Ecto neural progenitor cell (in vitro differentiated cells): ENCODE results near the gene NDFIP2.

Experiments used
- DNase-seq: peaks from one replicate; pipeline ENCODE4 v3.0.0-alpha.2; 2018; ENCODE audit warnings: low spot score

NDFIP2 gene

GRCh38 chr13:79480954-79481684 lies at the start of gene NDFIP2:
TSS of gene NDFIP2 (plus strand) at chr13:79481155. CDS start at chr13:79481204, 49 bp downstream.
- peak; percentile 92 for DNase-seq

GRCh38 chr13:79432086-79432485 lies 48.9 kb upstream of the NDFIP2 start:
- no peak for DNase-seq

GRCh38 chr13:79432992-79433391 lies 48.0 kb upstream of the NDFIP2 start:
- DNase-seq: no peak

GRCh38 chr13:79434556-79434955 lies 46.4 kb upstream of the NDFIP2 start:
- DNase-seq: no peak

GRCh38 chr13:79435561-79435990 lies 45.4 kb upstream of the NDFIP2 start:
- no peak for DNase-seq

GRCh38 chr13:79439275-79439674 lies 41.7 kb upstream of the NDFIP2 start:
- DNase-seq: no peak

GRCh38 chr13:79440958-79441528 lies 39.9 kb upstream of the NDFIP2 start:
- no peak for DNase-seq

- DNase-seq: no peak
Observed at GRCh38 chr13:79442221-79442620, 38.7 kb upstream of the NDFIP2 start.

- DNase-seq: no peak
Observed at GRCh38 chr13:79442706-79443105, 38.2 kb upstream of the NDFIP2 start.

GRCh38 chr13:79445968-79446645 lies 34.8 kb upstream of the NDFIP2 start:
- peak; percentile 51 for DNase-seq

GRCh38 chr13:79447141-79447540 lies 33.8 kb upstream of the NDFIP2 start:
- DNase-seq: no peak

GRCh38 chr13:79447741-79448140 lies 33.2 kb upstream of the NDFIP2 start:
- DNase-seq: no peak

- no peak for DNase-seq
Observed at GRCh38 chr13:79448413-79448812, 32.5 kb upstream of the NDFIP2 start.

GRCh38 chr13:79450110-79450509 lies 30.8 kb upstream of the NDFIP2 start:
- no peak for DNase-seq

GRCh38 chr13:79451500-79451962 lies 29.4 kb upstream of the NDFIP2 start:
- DNase-seq: peak; percentile 55

GRCh38 chr13:79452239-79452913 lies 28.6 kb upstream of the NDFIP2 start:
- DNase-seq: no peak

GRCh38 chr13:79455331-79455730 lies 25.6 kb upstream of the NDFIP2 start:
- DNase-seq: no peak

- DNase-seq: no peak
Observed at GRCh38 chr13:79456051-79456450, 24.9 kb upstream of the NDFIP2 start.

GRCh38 chr13:79456656-79457365 lies 24.1 kb upstream of the NDFIP2 start:
- no peak for DNase-seq

- DNase-seq: no peak
Observed at GRCh38 chr13:79457390-79457789, 23.6 kb upstream of the NDFIP2 start.

- no peak for DNase-seq
Observed at GRCh38 chr13:79457948-79458347, 23.0 kb upstream of the NDFIP2 start.

GRCh38 chr13:79458436-79458835 lies 22.5 kb upstream of the NDFIP2 start:
- no peak for DNase-seq
